HEK293T (cell line): ENCODE results near the gene AP3B1.
"Not testable (repeated sequence)": the region's sequence is repeated elsewhere in the genome, so short reads cannot be mapped to it uniquely, and the experiment has no call there.

Source experiments
- CTCF ChIA-PET: fragments of 350-600 bp; formaldehyde crosslinking; extraction: SDS; loops from one replicate; lab custom pipeline; 2021; ENCODE audit warnings: antibody characterized with exemption, inconsistent platforms; lab: Yijun Ruan, JAX
- POLR2A ChIA-PET: fragments of 350-600 bp; formaldehyde crosslinking; extraction: SDS; loops from one replicate; lab custom pipeline; 2020; ENCODE audit warnings: antibody characterized with exemption, inconsistent platforms; lab: Yijun Ruan, JAX
- DNase-seq: peaks from one replicate; pipeline ENCODE4 v3.0.0; 2012; ENCODE audit warnings: mixed read lengths; ENCODE audit errors: extremely low spot score
- ARNT ChIP-seq: fragments of 450-650 bp; IDR thresholded peaks from 2 replicates; pipeline ENCODE4 v1.6.1; 2017; ENCODE audit warnings: mild to moderate bottlenecking
- BHLHE40 ChIP-seq: fragments of 450-650 bp; IDR thresholded peaks from 2 replicates; pipeline ENCODE4 v1.6.1; 2016; ENCODE audit warnings: mild to moderate bottlenecking, moderate library complexity, borderline replicate concordance
- CTBP1 ChIP-seq: fragments of 450-650 bp; IDR thresholded peaks from 2 replicates; pipeline ENCODE4 v1.6.1; 2016; ENCODE audit warnings: borderline replicate concordance
- ELF4 ChIP-seq: fragments of 450-650 bp; IDR thresholded peaks from 2 replicates; pipeline ENCODE4 v1.6.1; 2017; ENCODE audit warnings: antibody characterized with exemption
- FOXA1 ChIP-seq: fragments of 450-650 bp; IDR thresholded peaks from 2 replicates; pipeline ENCODE4 v1.6.1; 2016; ENCODE audit warnings: mild to moderate bottlenecking
- FOXK2 ChIP-seq: fragments of 450-650 bp; IDR thresholded peaks from 2 replicates; pipeline ENCODE4 v1.6.1; 2016; ENCODE audit warnings: mild to moderate bottlenecking
- FOXM1 ChIP-seq: fragments of 450-650 bp; IDR thresholded peaks from 2 replicates; pipeline ENCODE4 v1.6.1; 2017; ENCODE audit warnings: mild to moderate bottlenecking, borderline replicate concordance
- HDGF ChIP-seq: fragments of 450-650 bp; IDR thresholded peaks from 2 replicates; pipeline ENCODE4 v1.6.1; 2017; ENCODE audit warnings: antibody characterized with exemption, borderline replicate concordance
- L3MBTL2 ChIP-seq: fragments of 450-650 bp; conservative IDR thresholded peaks from 2 replicates; pipeline ENCODE4 v1.6.1; 2016; ENCODE audit warnings: mild to moderate bottlenecking
- LEF1 ChIP-seq: fragments of 450-650 bp; IDR thresholded peaks from 2 replicates; pipeline ENCODE4 v1.6.1; 2017; ENCODE audit warnings: mild to moderate bottlenecking, borderline replicate concordance
- NFRKB ChIP-seq: fragments of 450-650 bp; IDR thresholded peaks from 2 replicates; pipeline ENCODE4 v1.6.1; 2016; ENCODE audit warnings: mild to moderate bottlenecking, moderate library complexity
- SP1 ChIP-seq: fragments of 450-650 bp; IDR thresholded peaks from 2 replicates; pipeline ENCODE4 v1.6.1; 2017
- SUZ12 ChIP-seq: fragments of 450-650 bp; IDR thresholded peaks from 2 replicates; pipeline ENCODE4 v1.6.1; 2016; ENCODE audit warnings: mild to moderate bottlenecking
- TARDBP ChIP-seq: fragments of 450-650 bp; IDR thresholded peaks from 2 replicates; pipeline ENCODE4 v1.6.1; 2016
- ZNF384 ChIP-seq: fragments of 450-650 bp; IDR thresholded peaks from 2 replicates; pipeline ENCODE4 v1.6.1; 2016
- TF ChIP-seq, protein P1 (sequence below): fragments of 450-650 bp; IDR thresholded peaks from 2 replicates; pipeline ENCODE4 v1.6.1; 2016

Gene AP3B1

DNA sequence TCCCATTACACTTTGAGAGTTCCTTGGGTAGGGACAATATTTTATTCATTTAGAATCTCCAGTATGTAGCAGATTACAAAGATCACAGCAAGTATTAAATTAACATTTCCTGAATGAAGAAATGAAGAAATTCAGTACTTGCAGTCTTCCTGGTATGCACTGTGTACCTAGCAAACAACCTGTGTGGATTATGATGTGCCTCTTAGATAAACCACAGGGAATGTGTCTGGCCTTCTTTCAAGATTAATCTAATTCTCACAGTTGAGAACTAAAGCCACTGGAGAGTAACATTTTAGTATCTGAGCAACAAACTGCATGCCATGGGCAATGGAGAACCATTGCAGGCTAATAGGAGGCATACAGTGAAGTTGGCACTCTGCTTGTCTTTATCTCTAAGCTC lies 199.4 kb downstream of the AP3B1 start:
- ChIA-PET POLR2A (no interaction called here), CTCF (no interaction called here)
- TF ChIP-seq ELF4 (no peak), SP1 (no peak), BHLHE40 (no peak), HDGF (no peak), FOXA1 (no peak), NFRKB (no peak), ZNF384 (no peak), FOXK2 (no peak), LEF1 (no peak), FOXM1 (no peak), ARNT (no peak), L3MBTL2 (no peak), CTBP1 (no peak), SUZ12 (no peak), TARDBP (no peak)
- TF ChIP-seq, protein P1, sequence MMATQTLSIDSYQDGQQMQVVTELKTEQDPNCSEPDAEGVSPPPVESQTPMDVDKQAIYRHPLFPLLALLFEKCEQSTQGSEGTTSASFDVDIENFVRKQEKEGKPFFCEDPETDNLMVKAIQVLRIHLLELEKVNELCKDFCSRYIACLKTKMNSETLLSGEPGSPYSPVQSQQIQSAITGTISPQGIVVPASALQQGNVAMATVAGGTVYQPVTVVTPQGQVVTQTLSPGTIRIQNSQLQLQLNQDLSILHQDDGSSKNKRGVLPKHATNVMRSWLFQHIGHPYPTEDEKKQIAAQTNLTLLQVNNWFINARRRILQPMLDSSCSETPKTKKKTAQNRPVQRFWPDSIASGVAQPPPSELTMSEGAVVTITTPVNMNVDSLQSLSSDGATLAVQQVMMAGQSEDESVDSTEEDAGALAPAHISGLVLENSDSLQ = no peak

DNA sequence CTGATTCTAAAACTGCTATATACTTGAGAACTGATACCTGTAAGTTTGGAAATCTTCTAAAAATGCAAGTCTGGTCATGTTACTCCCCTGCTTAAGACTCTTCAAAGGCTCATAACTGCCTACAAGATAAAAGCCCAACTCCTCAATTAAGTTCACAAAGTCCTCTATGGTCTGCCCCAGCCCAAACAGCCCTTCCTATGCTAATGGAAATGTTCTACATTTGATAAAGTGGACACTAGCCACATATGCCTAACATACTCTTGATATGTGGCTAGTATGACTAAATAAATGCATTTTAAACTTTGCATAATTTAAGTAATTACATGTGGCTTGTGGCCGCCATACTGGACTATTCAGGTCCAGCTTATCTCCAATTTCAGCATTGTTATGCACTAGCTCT lies 204.5 kb downstream of the AP3B1 start:
- no peak for DNase-seq
- POLR2A ChIA-PET = interaction anchor here (1.5 kb wide), 1 partner anchor 14 kb away, joined by 3 read pairs; no protein-coding TSS in a partner anchor
- no peak for TF ChIP-seq ZNF384
- TF ChIP-seq NFRKB = no peak
- no peak for TF ChIP-seq LEF1
- no peak for TF ChIP-seq CTBP1
- TF ChIP-seq TARDBP = no peak
- CTCF ChIA-PET = no interaction called here

More for the DNA sequence above, 199.4 kb downstream of the AP3B1 start:
- no peak for DNase-seq

DNA sequence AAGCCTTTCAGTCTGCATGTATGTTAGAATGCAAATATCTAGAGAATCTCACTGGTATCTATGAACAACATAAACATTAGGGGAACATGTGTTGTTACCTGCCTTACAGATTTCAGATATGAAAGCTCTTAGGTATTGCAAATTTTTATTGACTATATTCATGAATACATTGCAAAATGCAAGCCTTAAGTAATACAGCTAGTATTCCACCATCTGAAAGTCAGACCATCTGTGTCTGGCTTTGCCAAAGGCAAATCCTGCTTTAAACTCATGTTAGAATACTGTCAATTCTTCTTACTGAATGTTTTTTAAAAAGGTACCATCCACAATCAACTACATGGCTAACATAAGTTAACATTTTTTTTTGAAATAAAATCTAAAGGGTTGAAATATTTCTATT lies 215.6 kb downstream of the AP3B1 start:
- ChIA-PET POLR2A (no interaction called here), CTCF (interaction anchor here (0.6 kb wide), 1 partner anchor 54 kb away, joined by 5 read pairs; no protein-coding TSS in a partner anchor)
- no peak for DNase-seq
- TF ChIP-seq HDGF = no peak
- no peak for TF ChIP-seq LEF1
- TF ChIP-seq TARDBP = no peak

DNA sequence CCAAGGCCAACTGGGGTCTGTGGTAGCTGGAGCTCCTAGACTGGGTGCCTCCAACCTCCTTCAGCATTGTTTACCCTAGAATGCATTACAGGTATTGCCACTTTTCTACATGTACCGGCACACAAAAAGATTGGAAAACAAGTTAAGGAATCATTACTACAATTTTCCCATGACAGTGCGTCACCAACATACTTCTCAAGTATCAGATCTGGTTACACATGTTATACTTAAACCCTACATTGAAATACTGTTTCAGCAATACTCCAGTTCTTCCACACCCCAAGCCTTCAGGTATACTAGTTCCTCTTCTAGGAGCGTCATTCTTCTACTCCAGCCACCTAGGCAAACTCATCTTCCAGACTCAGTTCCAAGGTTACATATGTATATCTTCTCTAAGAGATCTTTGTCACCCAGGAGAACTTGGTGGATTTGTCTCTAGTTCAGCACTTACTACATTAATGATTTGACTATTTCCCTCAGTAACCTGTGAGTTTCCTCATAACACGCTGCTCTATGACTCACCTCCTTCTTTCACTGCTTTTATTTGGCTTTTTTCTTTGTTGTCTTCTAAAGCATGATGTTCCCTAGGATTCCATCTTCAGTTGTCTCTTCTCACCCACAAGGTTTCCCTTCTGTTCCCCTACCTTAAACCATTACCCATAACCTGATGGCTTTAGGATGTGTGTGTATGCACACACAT lies 217.0 kb downstream of the AP3B1 start:
- TF ChIP-seq SUZ12 (no peak), BHLHE40 (no peak), ELF4 (no peak), SP1 (no peak), HDGF (no peak), NFRKB (no peak), FOXK2 (no peak), FOXM1 (no peak), TARDBP (no peak), ZNF384 (no peak), CTBP1 (no peak), FOXA1 (no peak), ARNT (no peak), LEF1 (no peak), L3MBTL2 (no peak)
- TF ChIP-seq, protein P1 = no peak
- CTCF ChIA-PET = no interaction called here
- POLR2A ChIA-PET = no interaction called here
- no peak for DNase-seq

DNA sequence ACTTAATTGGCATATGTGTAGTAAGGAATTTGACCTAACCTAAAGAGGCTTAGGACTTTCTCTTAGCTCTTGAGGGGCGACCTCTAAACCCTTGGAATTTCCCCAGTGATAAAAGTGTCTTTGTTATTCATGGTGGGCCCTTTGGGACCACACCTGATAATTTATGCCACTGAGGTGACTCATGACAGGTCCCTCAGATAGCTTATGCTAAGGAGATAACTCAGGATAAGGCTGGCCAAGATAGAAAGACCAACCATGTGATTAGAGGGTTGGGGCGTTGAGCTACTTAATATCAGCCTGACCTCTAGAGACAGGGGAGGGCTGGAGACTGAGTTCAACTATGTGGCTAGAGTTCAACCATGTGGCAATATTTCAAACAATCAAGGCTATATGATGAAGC lies 218.1 kb downstream of the AP3B1 start:
- TF ChIP-seq L3MBTL2 = no peak
- TF ChIP-seq, protein P1 = peak; percentile 27; the same call in 1 of the 2 replicates
- no peak for TF ChIP-seq FOXK2
- no peak for TF ChIP-seq FOXM1
- no peak for TF ChIP-seq CTBP1
- no peak for TF ChIP-seq ELF4
- no peak for TF ChIP-seq FOXA1
- no peak for TF ChIP-seq SP1
- ChIA-PET CTCF (interaction anchor here (0.6 kb wide), 1 partner anchor 37 kb away, joined by 3 read pairs; no protein-coding TSS in a partner anchor), POLR2A (interaction anchor here (0.9 to 1.2 kb wide), 3 partner anchors 12 to 218 kb away, joined by 3 read pairs; partner anchors contain the start of gene AP3B1)
- no peak for DNase-seq

DNA sequence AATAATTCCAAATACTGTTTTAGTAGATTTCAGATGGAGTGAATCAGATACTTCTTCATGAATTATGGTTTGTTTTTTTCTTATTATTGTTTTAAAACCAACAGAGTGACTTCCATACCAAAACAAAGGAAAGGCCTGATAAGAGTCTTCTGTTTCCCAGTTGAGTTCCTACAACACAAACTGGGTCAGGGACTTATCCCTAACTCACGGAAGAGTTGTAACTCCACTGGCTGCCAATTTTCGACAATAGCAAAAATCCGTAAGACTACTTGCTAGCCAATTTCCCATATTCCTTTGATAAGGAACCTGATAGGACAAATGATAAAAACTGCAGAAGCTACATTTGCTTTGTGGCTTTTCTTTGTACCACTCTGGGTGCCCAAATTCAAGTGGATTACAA lies 219.2 kb downstream of the AP3B1 start:
- ChIA-PET CTCF (no interaction called here), POLR2A (interaction anchor here (1.2 kb wide), 1 partner anchor 11 kb away, joined by 3 read pairs; no protein-coding TSS in a partner anchor)
- TF ChIP-seq, protein P1 = no peak
- TF ChIP-seq ARNT (no peak), CTBP1 (no peak), HDGF (no peak), FOXA1 (no peak), SUZ12 (no peak), TARDBP (no peak), NFRKB (no peak), L3MBTL2 (no peak), SP1 (no peak), BHLHE40 (no peak), FOXM1 (no peak), FOXK2 (no peak), ZNF384 (no peak), ELF4 (no peak), LEF1 (no peak)
- no peak for DNase-seq

DNA sequence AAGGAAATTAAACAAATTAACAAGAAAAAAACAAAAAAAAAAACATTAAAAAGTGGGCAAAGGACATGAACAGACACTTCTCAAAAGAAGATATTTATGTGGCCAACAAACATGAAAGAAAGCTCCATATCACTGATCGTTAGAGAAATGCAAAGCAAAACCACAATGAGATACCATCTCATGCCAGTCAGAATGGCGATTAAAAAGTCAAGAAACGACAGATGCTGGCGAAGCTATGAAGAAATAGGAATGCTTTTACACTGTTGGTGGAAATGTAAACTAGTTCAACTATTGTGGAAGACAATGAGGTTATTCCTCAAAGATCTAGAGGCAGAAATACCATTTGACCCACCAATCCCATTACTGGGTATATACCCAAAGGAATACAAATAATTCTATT lies 223.8 kb downstream of the AP3B1 start:
- DNase-seq, POLR2A ChIA-PET: not testable (repeated sequence)
- CTCF ChIA-PET = interaction anchor here (0.6 kb wide), 1 partner anchor 10 kb away, joined by 4 read pairs; no protein-coding TSS in a partner anchor

DNA sequence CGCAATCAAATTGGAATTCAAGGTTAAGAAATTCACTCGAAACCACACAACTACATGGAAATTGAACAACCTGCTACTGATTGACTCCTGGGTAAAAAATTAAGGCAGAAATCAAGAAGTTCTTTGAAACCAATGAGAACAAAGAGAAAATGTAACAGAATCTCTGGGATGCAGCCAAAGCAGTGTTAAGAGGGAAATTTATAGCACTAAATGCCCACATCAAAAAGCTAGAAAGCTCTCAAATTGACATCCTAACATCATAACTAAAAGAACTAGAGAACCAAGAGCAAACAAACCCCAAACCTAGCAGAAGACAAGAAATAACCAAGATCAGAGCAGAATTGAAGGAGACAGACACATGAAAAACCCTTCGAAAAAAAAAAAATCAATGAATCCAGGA lies 226.9 kb downstream of the AP3B1 start:
- CTCF ChIA-PET = interaction anchor here (0.6 kb wide), 1 partner anchor 246 kb away, joined by 3 read pairs; no protein-coding TSS in a partner anchor
- DNase-seq, POLR2A ChIA-PET: not testable (repeated sequence)

DNA sequence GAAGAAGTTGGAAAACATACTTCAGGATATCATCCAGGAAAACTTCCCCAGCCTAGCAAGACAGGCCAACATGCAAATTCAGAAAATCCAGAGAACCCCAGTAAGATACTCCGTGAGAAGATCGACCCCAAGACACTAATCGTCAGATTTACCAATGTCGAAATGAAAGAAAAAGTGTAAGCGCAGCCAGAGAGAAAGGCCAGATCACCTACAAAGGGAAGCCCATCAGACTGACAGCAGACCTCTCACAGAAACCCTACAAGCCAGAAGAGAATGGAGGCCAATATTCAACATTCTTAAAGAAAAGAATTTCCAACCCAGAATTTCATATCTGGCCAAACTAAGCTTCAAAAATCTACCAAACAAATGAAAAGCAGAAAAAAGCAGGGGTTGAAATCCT lies 227.8 kb downstream of the AP3B1 start:
- DNase-seq, POLR2A ChIA-PET, CTCF ChIA-PET: not testable (repeated sequence)
